GM12892 (cell line): ENCODE results near the gene MECP2.

ENCODE experiments used
- POLR2A ChIP-seq: IDR thresholded peaks from 2 replicates; pipeline ENCODE4 v1.6.1; 2011; ENCODE audit warnings: low read depth, low read length, control low read depth
- POLR2AphosphoS5 ChIP-seq: IDR thresholded peaks from 2 replicates; pipeline ENCODE4 v1.6.1; 2011; ENCODE audit warnings: low read depth, low read length, control low read depth

DNA sequence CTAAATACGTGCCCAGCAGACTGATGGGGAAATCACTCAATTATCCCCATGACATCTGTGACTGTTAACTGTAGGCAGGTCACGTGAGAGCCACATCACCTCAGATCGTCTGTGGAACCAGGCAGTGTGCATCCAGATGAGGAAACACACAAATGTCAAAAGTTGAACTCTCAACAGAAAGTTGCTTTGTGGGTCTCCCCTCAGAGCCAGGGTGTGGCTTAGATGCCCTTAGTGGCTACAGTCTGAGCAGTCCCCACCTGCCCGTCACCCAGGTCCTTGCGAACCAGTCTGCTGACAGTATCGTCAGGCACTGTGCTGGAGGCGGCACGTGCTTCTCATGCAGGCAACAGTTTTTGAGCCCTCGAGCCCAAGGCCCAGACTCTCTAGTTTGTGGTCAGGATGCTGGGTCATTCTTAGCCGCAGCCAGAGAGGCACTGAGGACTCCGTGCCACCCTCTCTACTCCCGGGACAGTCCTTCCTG is 114.2 kb downstream of the MECP2 start:
- TF ChIP-seq POLR2A (no peak), POLR2AphosphoS5 (no peak)
